Fibroblast of lung (primary cell): ENCODE data around the gene PLEKHH2. TPM values are rescaled to one million over a fixed set of nuclear protein-coding genes. Genes with fewer than 3 reads are reported as not detected.

Experiments
- DNase-seq, 2 donors: peaks; one replicate each; pipeline versions ENCODE4 v3.0.0 to v3.0.0-alpha.2; 2010; ENCODE audit warnings: low read depth in 2 of 2
- H2AFZ ChIP-seq: 2 replicates; pipeline ENCODE4 v1.5.1; 2012; ENCODE audit warnings: low read length, control low read depth, inconsistent platforms
- H3K27ac ChIP-seq: 2 replicates; pipeline ENCODE4 v1.5.1; 2011; ENCODE audit warnings: low read length, control low read depth; ENCODE audit not compliant: insufficient read depth
- H3K27me3 ChIP-seq: 2 replicates; pipeline ENCODE4 v1.5.1; 2011; ENCODE audit warnings: mild to moderate bottlenecking, low read length; ENCODE audit not compliant: control insufficient read depth, insufficient read depth
- H3K36me3 ChIP-seq: 2 replicates; pipeline ENCODE4 v1.5.1; 2011; ENCODE audit warnings: low read length; ENCODE audit not compliant: control insufficient read depth, insufficient read depth
- H3K4me1 ChIP-seq: 2 replicates; pipeline ENCODE4 v1.5.1; 2011; ENCODE audit warnings: low read length; ENCODE audit not compliant: control insufficient read depth, insufficient read depth; ENCODE audit errors: extremely low read depth
- H3K4me2 ChIP-seq: 2 replicates; pipeline ENCODE4 v1.5.1; 2011; ENCODE audit warnings: low read length, control low read depth; ENCODE audit not compliant: insufficient read depth; ENCODE audit errors: extremely low read depth
- H3K4me3 ChIP-seq, 4 experiments: fragments of 200-600 bp in 1 of 4; sonication (generic) in 1 of 4; replicated peaks in 1 of 4; 2 replicates each; pipeline ENCODE4 v1.5.1; 2011 to 2016; ENCODE audit warnings: low read length in 4 of 4, low read depth in 3 of 4, mild to moderate bottlenecking in 3 of 4, control low read depth in 2 of 4, inconsistent platforms in 1 of 4, mixed read lengths in 1 of 4; ENCODE audit not compliant: insufficient read depth in 1 of 4; ENCODE audit errors: control extremely low read depth in 1 of 4
- H3K79me2 ChIP-seq: 2 replicates; pipeline ENCODE4 v1.5.1; 2012; ENCODE audit warnings: mild to moderate bottlenecking, low read length, inconsistent platforms; ENCODE audit not compliant: control insufficient read depth, insufficient read depth
- H3K9ac ChIP-seq: 2 replicates; pipeline ENCODE4 v1.5.1; 2011; ENCODE audit warnings: mild to moderate bottlenecking, low read length, control low read depth; ENCODE audit not compliant: insufficient read depth
- H3K9me3 ChIP-seq: 2 replicates; pipeline ENCODE4 v1.5.1; 2012; ENCODE audit warnings: low read depth, low read length; ENCODE audit not compliant: control insufficient read depth, insufficient read depth
- H4K20me1 ChIP-seq: 2 replicates; pipeline ENCODE4 v1.5.1; 2011; ENCODE audit warnings: low read length; ENCODE audit not compliant: control insufficient read depth, insufficient read depth; ENCODE audit errors: extremely low read depth
- CTCF ChIP-seq, 2 donors: IDR thresholded peaks in 1 of 2; conservative IDR thresholded peaks in 1 of 2; 1 replicate in 1 of 2; 2 replicates in 1 of 2; pipeline ENCODE4 v1.5.1; 2011 to 2012; ENCODE audit warnings: low read length in 2 of 2, control low read depth in 1 of 2, inconsistent platforms in 1 of 2, low read depth in 1 of 2, mild to moderate bottlenecking in 1 of 2
- EZH2 ChIP-seq: IDR thresholded peaks from 2 replicates; pipeline ENCODE4 v1.5.1; 2012; ENCODE audit warnings: low read length, control low read depth, mild to moderate bottlenecking; ENCODE audit errors: missing control alignments
- polyA plus RNA-seq, 2 donors: library from polyadenylated mRNA; depleted of rRNA in 1 of 2; stranded (reverse) in 1 of 2; unstranded in 1 of 2; fragments of >200 nt; gene quantifications; 2 replicates each; pipeline ENCODE4 v1.2.1, GENCODE V29; 2011 to 2012; ENCODE audit warnings: missing spikeins in 1 of 2
- total RNA-seq: library from RNA; depleted of rRNA; stranded (reverse); fragments of >200 nt; gene quantifications from 2 replicates; pipeline ENCODE4 v1.2.1, GENCODE V29; 2014

The PLEKHH2 gene
- total and polyA plus RNA-seq, 2 donors (not counting 1 experiment from before 2014, with no cell fraction given), result 6.9 to 14.0 TPM

GRCh38 chr2:43790147-43790546, 153.1 kb downstream of the PLEKHH2 start:
- Histone ChIP-seq H3K4me3 (no peak overlapping the region), H3K27ac (no peak overlapping the region), H2AFZ (no peak overlapping the region), H3K36me3 (no peaks in the 10 kb centered on the region), H4K20me1 (no peaks in the 10 kb centered on the region), H3K4me2 (no peak overlapping the region), H3K9me3 (no peaks in the 10 kb centered on the region), H3K79me2 (no peaks in the 10 kb centered on the region), H3K27me3 (no peaks in the 10 kb centered on the region), H3K4me1 (no peaks in the 10 kb centered on the region), H3K9ac (no peak overlapping the region)
- DNase-seq, result peak in 1 of 2 donors; percentile 81
- TF ChIP-seq EZH2 (no peak), CTCF (conservative IDR thresholded peaks at IDR 0.05 in 1 of 2, IDR thresholded peaks at IDR 0.05 in 1 of 2; ENCODE audit: low read depth in 1 of 2, low read length in 2 of 2) (no peak)

- TF ChIP-seq CTCF (conservative IDR thresholded peaks at IDR 0.05 in 1 of 2, IDR thresholded peaks at IDR 0.05 in 1 of 2; ENCODE audit: low read depth in 1 of 2, low read length in 2 of 2) (no peak), EZH2 (no peak)
- Histone ChIP-seq H2AFZ (no peak overlapping the region), H3K4me2 (no peak overlapping the region), H3K79me2 (no peaks in the 10 kb centered on the region), H3K36me3 (no peaks in the 10 kb centered on the region), H3K9ac (no peak overlapping the region), H4K20me1 (no peaks in the 10 kb centered on the region), H3K27me3 (no peaks in the 10 kb centered on the region), H3K27ac (no peak overlapping the region), H3K4me1 (no peaks in the 10 kb centered on the region), H3K4me3 (no peak overlapping the region), H3K9me3 (no peaks in the 10 kb centered on the region)
- DNase-seq, result peak in 1 of 2 donors; percentile 48
Measured at GRCh38 chr2:43791035-43791765, 154.1 kb downstream of the PLEKHH2 start.

- TF ChIP-seq EZH2 (no peak), CTCF (conservative IDR thresholded peaks at IDR 0.05 in 1 of 2, IDR thresholded peaks at IDR 0.05 in 1 of 2; ENCODE audit: low read depth in 1 of 2, low read length in 2 of 2) (no peak)
- no peaks in the 10 kb centered on the region for H4K20me1 ChIP-seq
- H3K27me3 ChIP-seq, result no peaks in the 10 kb centered on the region
- no peaks in the 10 kb centered on the region for H3K79me2 ChIP-seq
- no peak for DNase-seq
- H3K9me3 ChIP-seq, result no peaks in the 10 kb centered on the region
- no peak overlapping the region for H2AFZ ChIP-seq
- no peak overlapping the region for H3K9ac ChIP-seq
- H3K4me1 ChIP-seq, result no peaks in the 10 kb centered on the region
- H3K27ac ChIP-seq, result no peak overlapping the region
- H3K4me3 ChIP-seq, result no peak overlapping the region
- H3K4me2 ChIP-seq, result no peak overlapping the region
- no peaks in the 10 kb centered on the region for H3K36me3 ChIP-seq
Measured at GRCh38 chr2:43792653-43793052, 155.6 kb downstream of the PLEKHH2 start.
